Vagina (tissue), 2 donors: ENCODE results near the gene C6orf47. TPM values are rescaled to one million over a fixed set of nuclear protein-coding genes. Genes with fewer than 3 reads are reported as not detected.

Experiments used
- DNase-seq, 2 donors: peaks; one replicate each; pipeline ENCODE4 v3.0.0-alpha.2; 2017; ENCODE audit errors: extremely low spot score in 2 of 2
- H3K27ac ChIP-seq: fragments of 200-600 bp; sonication (generic); one replicate; pipeline ENCODE4 v1.5.1; 2019
- H3K27me3 ChIP-seq: fragments of 200-600 bp; sonication (generic); one replicate; pipeline ENCODE4 v1.5.1; 2019
- H3K36me3 ChIP-seq, 2 donors: fragments of 200-600 bp; sonication (generic); one replicate each; pipeline ENCODE4 v1.5.1; 2017 to 2019
- H3K4me1 ChIP-seq: fragments of 200-600 bp; sonication (generic); one replicate; pipeline ENCODE4 v1.5.1; 2019
- H3K4me3 ChIP-seq, 2 donors: fragments of 200-600 bp; sonication (generic); 1 replicate in 1 of 2; 2 replicates in 1 of 2; pipeline ENCODE4 v1.5.1; 2016 to 2019
- H3K9me3 ChIP-seq: fragments of 200-600 bp; sonication (generic); one replicate; pipeline ENCODE4 v1.5.1; 2019
- CTCF ChIP-seq, 3 experiments: fragments of 450-650 bp in 2 of 3; fragments of 200-600 bp in 1 of 3; sonication (generic) in 1 of 3; IDR thresholded peaks; one replicate each; pipeline ENCODE4 v1.5.1; 2017 to 2019; ENCODE audit warnings: antibody characterized with exemption in 3 of 3, mild to moderate bottlenecking in 2 of 3, moderate library complexity in 2 of 3
- POLR2A ChIP-seq, 2 donors: fragments of 450-650 bp; IDR thresholded peaks; one replicate each; pipeline ENCODE4 v1.6.1; 2017; ENCODE audit warnings: antibody characterized with exemption in 2 of 2, mild to moderate bottlenecking in 2 of 2, moderate library complexity in 2 of 2
- POLR2AphosphoS5 ChIP-seq, 2 donors: sonication (generic); formaldehyde crosslinking; IDR thresholded peaks; one replicate each; pipeline ENCODE4 v1.9.0; 2017; ENCODE audit warnings: antibody characterized with exemption in 2 of 2, mild to moderate bottlenecking in 2 of 2, low read depth in 1 of 2; ENCODE audit not compliant: insufficient read depth in 1 of 2
- intact Hi-C: fragments of 100-400 bp; cut with DNase I; formaldehyde crosslinking; loops from one replicate; pipeline ENCODE4 v1.15.1; 2023
- total RNA-seq: library from RNA; depleted of rRNA; stranded (reverse); fragments of >200 nt; gene quantifications from one replicate; pipeline ENCODE4 v1.2.3, GENCODE V29; 2016

Gene C6orf47
- total RNA-seq, 1 donor from 2014 or later: 15.2 TPM

GRCh38 chr6:31634969-31635575 is 25.5 kb downstream of the C6orf47 start:
- no peak for DNase-seq
- H3K9me3 ChIP-seq: no peaks in the 10 kb centered on the region
- intact Hi-C loops: no loop called here
- no peak for TF ChIP-seq POLR2A (IDR thresholded peaks at IDR 0.05)
- TF ChIP-seq CTCF (IDR thresholded peaks at IDR 0.05): no peak
- no peak for TF ChIP-seq POLR2AphosphoS5 (IDR thresholded peaks at IDR 0.05; ENCODE audit: insufficient read depth in 1 of 2, low read depth in 1 of 2)
- H3K4me1 ChIP-seq: no peaks in the 10 kb centered on the region
- peaks cover 0 to 94% of the 10 kb centered on the region in 2 donors for H3K36me3 ChIP-seq
- no peak overlapping the region for H3K27ac ChIP-seq
- no peak overlapping the region for H3K4me3 ChIP-seq
- no peaks in the 10 kb centered on the region for H3K27me3 ChIP-seq

- Histone ChIP-seq H3K27ac (no peak overlapping the region), H3K27me3 (no peaks in the 10 kb centered on the region), H3K4me3 (no peak overlapping the region), H3K9me3 (no peaks in the 10 kb centered on the region), H3K36me3 (peaks cover 0 to 94% of the 10 kb centered on the region in 2 donors), H3K4me1 (no peaks in the 10 kb centered on the region)
- no peak for DNase-seq
- intact Hi-C loops: no loop called here
- no peak for TF ChIP-seq CTCF (IDR thresholded peaks at IDR 0.05)
- no peak for TF ChIP-seq POLR2AphosphoS5 (IDR thresholded peaks at IDR 0.05; ENCODE audit: insufficient read depth in 1 of 2, low read depth in 1 of 2)
- TF ChIP-seq POLR2A (IDR thresholded peaks at IDR 0.05): no peak
Measured at GRCh38 chr6:31634131-31634530, 26.4 kb downstream of the C6orf47 start.

GRCh38 chr6:31633447-31633846 is 27.1 kb downstream of the C6orf47 start:
- intact Hi-C loops: no loop called here
- TF ChIP-seq POLR2A (IDR thresholded peaks at IDR 0.05) (no peak), CTCF (IDR thresholded peaks at IDR 0.05) (no peak)
- no peaks in the 10 kb centered on the region for H3K4me1 ChIP-seq
- no peaks in the 10 kb centered on the region for H3K27me3 ChIP-seq
- DNase-seq: no peak
- H3K9me3 ChIP-seq: no peaks in the 10 kb centered on the region
- H3K4me3 ChIP-seq: no peak overlapping the region
- no peak overlapping the region for H3K27ac ChIP-seq
- H3K36me3 ChIP-seq: peaks cover 0 to 97% of the 10 kb centered on the region in 2 donors

- H3K4me3 ChIP-seq: no peak overlapping the region
- no peaks in the 10 kb centered on the region for H3K9me3 ChIP-seq
- H3K36me3 ChIP-seq: peaks cover 0 to 97% of the 10 kb centered on the region in 2 donors
- H3K27me3 ChIP-seq: no peaks in the 10 kb centered on the region
- H3K27ac ChIP-seq: no peak overlapping the region
- DNase-seq: no peak
- intact Hi-C loops: no loop called here
- TF ChIP-seq POLR2A (IDR thresholded peaks at IDR 0.05) (no peak), POLR2AphosphoS5 (IDR thresholded peaks at IDR 0.05; ENCODE audit: insufficient read depth in 1 of 2, low read depth in 1 of 2) (peak in 1 of 2 donors; percentile 16)
- no peaks in the 10 kb centered on the region for H3K4me1 ChIP-seq
Measured at GRCh38 chr6:31632279-31632946, 28.2 kb downstream of the C6orf47 start.

- H3K36me3 ChIP-seq: peaks cover 0 to 97% of the 10 kb centered on the region in 2 donors
- H3K27ac ChIP-seq: no peak overlapping the region
- intact Hi-C loops: no loop called here
- H3K9me3 ChIP-seq: no peaks in the 10 kb centered on the region
- no peak for TF ChIP-seq CTCF (IDR thresholded peaks at IDR 0.05)
- no peak for TF ChIP-seq POLR2A (IDR thresholded peaks at IDR 0.05)
- TF ChIP-seq POLR2AphosphoS5 (IDR thresholded peaks at IDR 0.05; ENCODE audit: insufficient read depth in 1 of 2, low read depth in 1 of 2): no peak
- H3K4me3 ChIP-seq: no peak overlapping the region
- H3K4me1 ChIP-seq: no peaks in the 10 kb centered on the region
- DNase-seq: no peak
- no peaks in the 10 kb centered on the region for H3K27me3 ChIP-seq
Measured at GRCh38 chr6:31631681-31632278, 28.8 kb downstream of the C6orf47 start.
